Lung (tissue), 12 donors: ENCODE measurements around the gene TMEM72. TPM values are rescaled to one million over a fixed set of nuclear protein-coding genes. Genes with fewer than 3 reads are reported as not detected.

ENCODE experiments used
- ATAC-seq: fragments of 200-7000 bp; cut with Tn5 transposase; one replicate; pipeline ENCODE4 v1.9.1; 2020; ENCODE audit warnings: moderate number of reproducible peaks; ENCODE audit not compliant: insufficient read depth, low FRiP score
- DNase-seq, 3 donors: peaks; one replicate each; pipeline ENCODE4 v3.0.0-alpha.2; 2013 to 2017
- H3K27ac ChIP-seq, 2 donors: one replicate each; pipeline ENCODE4 v1.5.1; 2013; ENCODE audit warnings: mild to moderate bottlenecking in 2 of 2, moderate library complexity in 2 of 2, control low read depth in 1 of 2, inconsistent platforms in 1 of 2, low read depth in 1 of 2, low read length in 1 of 2
- H3K27me3 ChIP-seq, 3 donors: one replicate each; pipeline ENCODE4 v1.5.1; 2013; ENCODE audit warnings: low read length in 2 of 3; ENCODE audit not compliant: control insufficient read depth in 3 of 3, insufficient read depth in 3 of 3
- H3K36me3 ChIP-seq, 4 donors: one replicate each; pipeline ENCODE4 v1.5.1; 2013; ENCODE audit warnings: low read length in 4 of 4, mild to moderate bottlenecking in 1 of 4, moderate library complexity in 1 of 4; ENCODE audit not compliant: control insufficient read depth in 4 of 4, insufficient read depth in 4 of 4
- H3K4me1 ChIP-seq, 5 donors: one replicate each; pipeline ENCODE4 v1.5.1; 2013; ENCODE audit warnings: low read length in 5 of 5, mild to moderate bottlenecking in 2 of 5, moderate library complexity in 1 of 5; ENCODE audit not compliant: control insufficient read depth in 5 of 5, insufficient read depth in 5 of 5
- H3K4me3 ChIP-seq: one replicate; pipeline ENCODE4 v1.5.1; 2013; ENCODE audit warnings: mild to moderate bottlenecking, control low read depth, moderate library complexity
- H3K9ac ChIP-seq, 2 donors: one replicate each; pipeline ENCODE4 v1.5.1; 2013; ENCODE audit warnings: low read length in 2 of 2, control low read depth in 1 of 2; ENCODE audit not compliant: insufficient read depth in 1 of 2
- H3K9me3 ChIP-seq, 4 donors: one replicate each; pipeline ENCODE4 v1.5.1; 2013; ENCODE audit warnings: low read length in 3 of 4, mild to moderate bottlenecking in 1 of 4, moderate library complexity in 1 of 4; ENCODE audit not compliant: control insufficient read depth in 4 of 4, insufficient read depth in 3 of 4
- WGBS, 2 donors: extraction: QIAGEN DNeasy Blood & Tissue Kit; methylation state at CpG; one replicate each; pipeline ENCODE4 v1.1.7; 2013; 5-methylcytosine and 5-hydroxymethylcytosine counted together
- polyA plus RNA-seq, 2 donors: library from polyadenylated mRNA; stranded (reverse); fragments of 200-250 nt; gene quantifications; one replicate each; pipeline ENCODE4 v1.2.1, GENCODE V29; 2013
- total RNA-seq, 2 donors: library from RNA; depleted of rRNA in 1 of 2; stranded (reverse); fragments of >200 nt in 1 of 2; gene quantifications; one replicate each; pipeline ENCODE4 v1.2.1, GENCODE V29; 2014 to 2021
- TF ChIP-seq, protein P1 (sequence below): IDR thresholded peaks from 2 replicates; pipeline ENCODE4 v1.5.1; 2012; ENCODE audit warnings: mild to moderate bottlenecking; ENCODE audit errors: control extremely low read depth, extremely low read depth
- donor health status: control.
- donor health status: control.
- donor health status: Bipolar disorder and iron deficiency.
- donor health status: healthy.
- donor health status: DM: yes; HTN: yes; CAD: no.

Gene TMEM72
- total and polyA plus RNA-seq, 4 donors: 0.02 to 0.11 (median 0.04) TPM; not detected in 1

DNA sequence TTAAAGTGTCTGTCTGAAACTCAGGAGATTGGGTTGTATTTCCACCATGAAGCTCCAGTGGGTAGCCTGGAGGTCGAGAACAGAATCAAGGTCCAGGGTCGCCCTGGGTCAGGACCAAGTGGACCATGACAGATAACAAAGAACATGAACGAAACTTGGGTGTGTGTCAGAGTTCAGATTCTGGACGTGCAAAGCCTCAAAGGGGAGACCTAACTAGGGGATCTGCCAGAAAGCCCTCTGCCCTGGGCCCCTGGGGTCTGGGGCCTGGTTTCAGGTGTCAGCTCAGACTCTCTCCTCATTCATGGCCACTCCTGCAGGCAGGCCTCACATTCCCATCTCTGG lies 50.1 kb downstream of the TMEM72 start:
- H3K36me3 ChIP-seq: peaks cover 0 to 3% (median under 1%) of the 10 kb centered on the region in 4 donors
- DNase-seq (no peak), ATAC-seq (no peak)
- no peak overlapping the region for H3K9ac ChIP-seq
- WGBS, 2 donors: 68 to 76% methylated on average over 4 of the region's 4 CpGs
- TF ChIP-seq, protein P1, sequence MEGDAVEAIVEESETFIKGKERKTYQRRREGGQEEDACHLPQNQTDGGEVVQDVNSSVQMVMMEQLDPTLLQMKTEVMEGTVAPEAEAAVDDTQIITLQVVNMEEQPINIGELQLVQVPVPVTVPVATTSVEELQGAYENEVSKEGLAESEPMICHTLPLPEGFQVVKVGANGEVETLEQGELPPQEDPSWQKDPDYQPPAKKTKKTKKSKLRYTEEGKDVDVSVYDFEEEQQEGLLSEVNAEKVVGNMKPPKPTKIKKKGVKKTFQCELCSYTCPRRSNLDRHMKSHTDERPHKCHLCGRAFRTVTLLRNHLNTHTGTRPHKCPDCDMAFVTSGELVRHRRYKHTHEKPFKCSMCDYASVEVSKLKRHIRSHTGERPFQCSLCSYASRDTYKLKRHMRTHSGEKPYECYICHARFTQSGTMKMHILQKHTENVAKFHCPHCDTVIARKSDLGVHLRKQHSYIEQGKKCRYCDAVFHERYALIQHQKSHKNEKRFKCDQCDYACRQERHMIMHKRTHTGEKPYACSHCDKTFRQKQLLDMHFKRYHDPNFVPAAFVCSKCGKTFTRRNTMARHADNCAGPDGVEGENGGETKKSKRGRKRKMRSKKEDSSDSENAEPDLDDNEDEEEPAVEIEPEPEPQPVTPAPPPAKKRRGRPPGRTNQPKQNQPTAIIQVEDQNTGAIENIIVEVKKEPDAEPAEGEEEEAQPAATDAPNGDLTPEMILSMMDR: no peak
- H3K4me1 ChIP-seq: peaks cover 9 to 35% (median 23%) of the 10 kb centered on the region in 5 donors
- H3K9me3 ChIP-seq: no peaks in the 10 kb centered on the region
- H3K4me3 ChIP-seq: no peak overlapping the region
- peak overlapping the region in 1 of 2 donors; percentile 99 for H3K27ac ChIP-seq
- H3K27me3 ChIP-seq: no peaks in the 10 kb centered on the region

DNA sequence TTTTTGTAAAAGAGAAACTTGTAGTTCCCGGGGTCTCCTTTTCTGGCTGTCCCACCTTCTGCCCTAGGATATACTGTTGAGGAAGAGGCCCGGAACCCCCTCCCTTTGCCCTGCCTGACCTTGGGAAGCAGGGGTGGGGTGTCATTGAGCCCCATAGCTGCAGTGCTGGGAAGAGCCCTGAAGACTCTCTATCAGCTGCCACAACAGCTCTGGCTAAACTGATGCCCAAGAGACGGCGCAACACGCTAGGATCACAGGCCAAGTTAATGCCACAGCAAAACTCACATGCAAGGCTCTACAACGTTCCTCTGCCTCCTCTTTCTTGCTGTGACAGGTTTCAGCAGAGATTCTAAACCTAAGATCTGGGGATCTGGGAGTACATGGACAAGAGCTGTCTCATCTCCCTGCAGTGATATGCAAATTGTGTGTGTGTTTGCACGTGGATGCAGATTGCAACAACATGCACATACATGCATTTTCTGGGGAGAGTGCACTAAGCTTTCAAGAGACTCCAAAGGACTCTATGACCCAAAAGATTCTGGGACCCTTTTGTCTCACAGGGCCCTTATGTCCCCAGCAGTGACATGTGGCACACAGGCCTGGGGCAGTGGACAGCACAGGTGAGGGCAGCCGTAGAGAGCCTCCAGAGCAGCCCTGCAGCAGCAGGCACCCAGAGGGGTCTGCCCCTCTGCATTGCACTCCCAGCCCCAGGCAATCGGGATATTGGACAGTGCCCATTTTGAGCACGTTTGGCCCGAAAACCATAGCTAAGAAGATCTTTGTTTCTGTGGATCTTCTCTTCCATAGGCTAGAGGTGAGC lies 51.0 kb downstream of the TMEM72 start:
- H3K9ac ChIP-seq: no peak overlapping the region
- no peaks in the 10 kb centered on the region for H3K36me3 ChIP-seq
- 85 to 91% methylated on average over 11 of the region's 11 CpGs for WGBS, 2 donors
- peak overlapping the region in 1 of 2 donors; percentile 99 for H3K27ac ChIP-seq
- H3K9me3 ChIP-seq: no peaks in the 10 kb centered on the region
- DNase-seq: no peak
- peaks cover 9 to 38% (median 28%) of the 10 kb centered on the region in 5 donors for H3K4me1 ChIP-seq
- H3K4me3 ChIP-seq: no peak overlapping the region
- no peak for ATAC-seq
- TF ChIP-seq, protein P1: no peak
- no peaks in the 10 kb centered on the region for H3K27me3 ChIP-seq

DNA sequence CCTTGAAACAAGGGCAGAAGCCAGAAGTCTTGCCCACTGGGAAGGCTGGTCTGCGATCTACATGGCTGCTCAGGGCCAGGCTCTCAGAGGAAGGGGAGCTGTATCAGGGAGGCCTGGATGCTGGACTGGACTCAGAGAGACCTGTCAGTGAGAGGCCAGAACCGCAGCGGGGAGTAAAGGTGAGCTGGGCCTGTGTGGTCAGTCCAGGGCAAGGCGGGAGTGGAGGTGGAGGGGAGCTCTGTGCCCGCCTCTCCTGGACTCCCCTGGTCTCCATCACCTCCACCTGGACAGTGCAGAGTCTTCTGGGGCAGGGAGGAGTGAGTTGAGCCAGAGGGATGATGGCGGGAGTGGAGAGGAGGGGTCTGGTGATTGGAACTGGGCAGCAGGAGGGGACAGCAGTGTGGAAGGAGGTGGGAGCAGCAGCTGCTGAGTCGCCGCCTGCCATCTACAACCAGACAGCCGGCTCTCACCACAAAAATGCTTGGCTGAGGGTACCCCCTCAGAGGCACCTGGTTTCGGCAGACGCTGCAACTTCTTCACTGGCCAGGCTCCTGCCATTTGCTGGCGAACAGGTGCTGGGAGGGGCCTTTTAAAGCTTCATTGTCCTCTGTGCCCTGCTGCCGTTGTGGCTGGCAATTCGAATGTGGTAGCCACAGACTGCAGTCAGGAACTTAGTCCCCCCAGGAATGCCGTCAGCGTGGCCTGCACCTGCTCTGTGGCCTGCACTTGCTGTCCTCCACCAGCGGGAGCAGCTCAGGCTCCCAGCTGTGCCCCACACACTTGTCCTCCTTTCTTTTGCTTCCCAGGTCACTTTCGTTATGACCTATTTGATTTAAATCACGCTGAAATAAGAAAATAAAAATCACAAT lies 52.0 kb downstream of the TMEM72 start:
- no peak for ATAC-seq
- peak overlapping the region; percentile 57 to 99 for H3K27ac ChIP-seq
- peak in 1 of 3 donors; percentile 45 for DNase-seq

More for the DNA sequence above, 52.0 kb downstream of the TMEM72 start:
- Histone ChIP-seq H3K9me3 (no peaks in the 10 kb centered on the region), H3K4me1 (peaks cover 9 to 33% (median 29%) of the 10 kb centered on the region in 5 donors), H3K36me3 (no peaks in the 10 kb centered on the region), H3K27me3 (no peaks in the 10 kb centered on the region), H3K4me3 (no peak overlapping the region), H3K9ac (no peak overlapping the region)
- WGBS, 2 donors: 72 to 75% methylated on average over 19 of the region's 19 CpGs
- TF ChIP-seq, protein P1: no peak
